H1 (cell line): Measurements from ENCODE around the gene SLC35F1.

Source experiments
- ATF3 ChIP-seq: IDR thresholded peaks from 2 replicates; pipeline ENCODE4 v1.6.1; 2011; ENCODE audit warnings: low read depth, mild to moderate bottlenecking, low read length; ENCODE audit not compliant: insufficient read depth
- BRCA1 ChIP-seq: IDR thresholded peaks from 2 replicates; pipeline ENCODE4 v1.6.1; 2012; ENCODE audit warnings: low read depth, low read length, improper control_type of control experiment
- CREB1 ChIP-seq: IDR thresholded peaks from 2 replicates; pipeline ENCODE4 v1.6.1; 2012; ENCODE audit warnings: inconsistent platforms
- EZH2 ChIP-seq: fragments of 200-600 bp; sonication (generic); IDR thresholded peaks from 2 replicates; pipeline ENCODE4 v1.7.1; 2012; ENCODE audit warnings: low read depth, mild to moderate bottlenecking, moderate library complexity, low read length, inconsistent platforms; ENCODE audit not compliant: severe bottlenecking
- MAX ChIP-seq: IDR thresholded peaks from 2 replicates; pipeline ENCODE4 v1.6.1; 2012; ENCODE audit warnings: inconsistent platforms
- RAD21 ChIP-seq, 2 experiments: IDR thresholded peaks in 1 of 2; conservative IDR thresholded peaks in 1 of 2; 2 replicates each; pipeline ENCODE4 v1.6.1; 2011; ENCODE audit warnings: low read depth in 2 of 2, low read length in 2 of 2, improper control_type of control experiment in 1 of 2, inconsistent platforms in 1 of 2, mild to moderate bottlenecking in 1 of 2, moderate library complexity in 1 of 2
- TBP ChIP-seq: IDR thresholded peaks from 2 replicates; pipeline ENCODE4 v1.6.1; 2011; ENCODE audit warnings: low read depth, low read length, improper control_type of control experiment
- TF ChIP-seq, protein P1 (sequence below), 3 experiments: IDR thresholded peaks; 1 replicate in 2 of 3; 2 replicates in 1 of 3; pipeline versions ENCODE4 v1.5.1 to v1.6.1; 2011; ENCODE audit warnings: low read length in 3 of 3, mild to moderate bottlenecking in 3 of 3, inconsistent platforms in 2 of 3, low read depth in 1 of 3, moderate library complexity in 1 of 3; ENCODE audit not compliant: insufficient read depth in 1 of 3; ENCODE audit errors: control extremely low read depth in 1 of 3

- TF ChIP-seq TBP, result no peak
- no peak for TF ChIP-seq CREB1
- TF ChIP-seq MAX, result no peak
- TF ChIP-seq EZH2, result no peak
- no peak for TF ChIP-seq RAD21 (IDR thresholded peaks at IDR 0.05 in 1 of 2, conservative IDR thresholded peaks at IDR 0.05 in 1 of 2; ENCODE audit: low read depth in 2 of 2, low read length in 2 of 2)
- TF ChIP-seq, protein P1, sequence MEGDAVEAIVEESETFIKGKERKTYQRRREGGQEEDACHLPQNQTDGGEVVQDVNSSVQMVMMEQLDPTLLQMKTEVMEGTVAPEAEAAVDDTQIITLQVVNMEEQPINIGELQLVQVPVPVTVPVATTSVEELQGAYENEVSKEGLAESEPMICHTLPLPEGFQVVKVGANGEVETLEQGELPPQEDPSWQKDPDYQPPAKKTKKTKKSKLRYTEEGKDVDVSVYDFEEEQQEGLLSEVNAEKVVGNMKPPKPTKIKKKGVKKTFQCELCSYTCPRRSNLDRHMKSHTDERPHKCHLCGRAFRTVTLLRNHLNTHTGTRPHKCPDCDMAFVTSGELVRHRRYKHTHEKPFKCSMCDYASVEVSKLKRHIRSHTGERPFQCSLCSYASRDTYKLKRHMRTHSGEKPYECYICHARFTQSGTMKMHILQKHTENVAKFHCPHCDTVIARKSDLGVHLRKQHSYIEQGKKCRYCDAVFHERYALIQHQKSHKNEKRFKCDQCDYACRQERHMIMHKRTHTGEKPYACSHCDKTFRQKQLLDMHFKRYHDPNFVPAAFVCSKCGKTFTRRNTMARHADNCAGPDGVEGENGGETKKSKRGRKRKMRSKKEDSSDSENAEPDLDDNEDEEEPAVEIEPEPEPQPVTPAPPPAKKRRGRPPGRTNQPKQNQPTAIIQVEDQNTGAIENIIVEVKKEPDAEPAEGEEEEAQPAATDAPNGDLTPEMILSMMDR (IDR thresholded peaks at IDR 0.05; ENCODE audit: control extremely low read depth in 1 of 3, insufficient read depth in 1 of 3, low read depth in 1 of 3, low read length in 3 of 3), result no peak
- TF ChIP-seq ATF3, result no peak
- TF ChIP-seq BRCA1, result no peak
Observed at GRCh38 chr6:117932676-117933075, 25.6 kb downstream of the SLC35F1 start.
